ENCODE measurements around the gene DUOX1.

DUOX1 gene

GRCh38 chr15:45174577-45174976 is 44.8 kb downstream of the DUOX1 start:
- no peak for DNase-seq (ENCODE audit: extremely low read depth, low read depth)
- H3K4me3 ChIP-seq (replicated peaks; ENCODE audit: low read depth, low read length) = no peak overlapping the region
- TF ChIP-seq CTCF (IDR thresholded peaks at IDR 0.05; ENCODE audit: low read depth, low read length, missing control alignments) = no peak

- TF ChIP-seq CTCF (IDR thresholded peaks at IDR 0.05; ENCODE audit: low read depth, low read length, missing control alignments) = no peak
- no peak for DNase-seq (ENCODE audit: extremely low read depth, low read depth)
- H3K4me3 ChIP-seq (replicated peaks; ENCODE audit: low read depth, low read length) = no peak overlapping the region
Measured at GRCh38 chr15:45177285-45177684, 47.5 kb downstream of the DUOX1 start.

- no peak overlapping the region for H3K4me3 ChIP-seq (replicated peaks; ENCODE audit: low read depth, low read length)
- DNase-seq (ENCODE audit: extremely low read depth, low read depth) = no peak
- TF ChIP-seq CTCF (IDR thresholded peaks at IDR 0.05; ENCODE audit: low read depth, low read length, missing control alignments) = peak; percentile 62
Measured at GRCh38 chr15:45179221-45179985, 49.6 kb downstream of the DUOX1 start.

- no peak overlapping the region for H3K4me3 ChIP-seq (replicated peaks; ENCODE audit: low read depth, low read length)
- DNase-seq (ENCODE audit: extremely low read depth, low read depth) = no peak
- no peak for TF ChIP-seq CTCF (IDR thresholded peaks at IDR 0.05; ENCODE audit: low read depth, low read length, missing control alignments)
Measured at GRCh38 chr15:45180201-45180600, 50.4 kb downstream of the DUOX1 start.

- DNase-seq (ENCODE audit: extremely low read depth, low read depth) = no peak
- no peak for TF ChIP-seq CTCF (IDR thresholded peaks at IDR 0.05; ENCODE audit: low read depth, low read length, missing control alignments)
- no peak overlapping the region for H3K4me3 ChIP-seq (replicated peaks; ENCODE audit: low read depth, low read length)
Measured at GRCh38 chr15:45180648-45181436, 51.0 kb downstream of the DUOX1 start.

- no peak for DNase-seq (ENCODE audit: extremely low read depth, low read depth)
- TF ChIP-seq CTCF (IDR thresholded peaks at IDR 0.05; ENCODE audit: low read depth, low read length, missing control alignments) = no peak
- H3K4me3 ChIP-seq (replicated peaks; ENCODE audit: low read depth, low read length) = no peak overlapping the region
Measured at GRCh38 chr15:45181491-45182285, 51.9 kb downstream of the DUOX1 start.

All from HFF-Myc (cell line).